NCI-H146 (cell line): ENCODE results near the gene ENPP3.
A peak's percentile ranks its signal among the peaks of the same experiment; 100 is the strongest.

Experiments used
- DNase-seq: peaks from one replicate; lab custom pipeline; 2025; lab: John Stamatoyannopoulos, UW

ENPP3 gene

DNA sequence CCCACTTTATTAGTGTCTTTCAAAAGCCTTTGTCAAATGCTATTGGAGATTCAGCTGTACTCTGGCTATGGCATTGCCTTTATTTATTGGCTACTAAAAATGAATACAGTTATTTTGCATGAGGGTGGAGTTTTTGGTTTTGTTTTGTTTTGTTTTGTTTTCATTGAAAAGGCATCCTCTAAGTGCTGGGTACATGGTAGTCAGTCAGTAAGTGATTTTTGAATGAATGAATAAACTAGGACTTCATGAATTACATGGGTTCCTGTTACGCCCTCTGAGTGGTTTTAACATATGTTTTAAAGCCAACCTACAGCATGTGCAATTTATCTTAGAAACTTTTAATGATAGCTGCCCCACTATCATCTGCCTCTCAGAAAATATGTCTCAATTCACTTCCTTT, 131.9 kb downstream of the ENPP3 start:
- no peak for DNase-seq

DNA sequence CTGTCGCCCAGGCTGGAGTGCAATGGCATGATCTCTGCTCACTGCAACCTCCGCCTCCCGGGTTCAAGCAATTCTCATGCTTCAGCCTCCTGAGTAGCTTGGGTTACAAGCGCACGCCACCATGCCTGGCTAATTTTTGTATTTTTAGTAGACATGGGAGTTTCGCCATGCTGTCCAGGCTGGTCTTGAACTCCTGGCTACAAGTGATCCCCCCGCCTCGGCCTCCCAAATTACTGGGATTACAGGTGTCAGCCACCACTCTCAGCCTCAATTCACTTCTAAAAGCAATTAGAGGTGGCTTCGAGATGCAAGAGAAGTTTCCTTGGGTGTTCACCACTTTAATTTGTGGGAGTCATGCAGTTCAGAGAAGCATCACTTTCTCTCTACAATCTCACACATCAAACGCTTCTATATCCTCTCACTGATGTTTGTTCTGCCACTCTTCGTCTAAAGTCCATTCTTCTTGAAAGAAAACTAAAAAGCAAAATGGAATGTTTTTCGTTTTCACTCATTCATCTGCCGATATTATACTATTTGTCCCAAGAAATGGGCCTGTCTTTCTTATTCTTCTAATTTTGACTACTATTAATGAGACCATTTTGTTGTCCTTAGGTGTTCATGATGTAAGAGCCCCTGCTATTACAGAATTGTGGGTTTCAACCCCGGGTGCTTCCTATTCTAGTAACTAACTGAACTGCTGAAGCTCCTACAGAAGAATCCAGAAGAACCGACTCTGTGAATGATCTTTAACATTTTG, 132.5 kb downstream of the ENPP3 start:
- no peak for DNase-seq

DNA sequence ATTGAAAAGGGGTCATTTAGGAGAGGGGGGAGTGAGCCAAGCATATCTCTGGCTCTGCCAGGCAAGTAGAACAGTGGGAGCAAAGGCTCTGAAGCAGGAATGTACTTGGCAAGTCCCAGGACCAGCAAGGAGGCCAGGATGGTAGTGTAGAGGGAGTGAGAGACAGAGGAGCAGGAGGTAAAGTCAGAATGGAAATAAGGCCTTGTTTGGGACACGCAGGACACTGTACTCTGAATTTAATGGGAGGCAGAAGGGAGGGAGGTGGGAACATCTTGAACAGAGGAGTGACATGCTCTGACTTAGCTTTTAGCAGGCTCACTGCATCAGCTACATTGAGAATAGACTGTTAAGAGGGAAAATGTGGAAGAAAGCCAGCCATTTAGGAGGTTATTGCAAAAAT, 133.7 kb downstream of the ENPP3 start:
- DNase-seq: no peak

DNA sequence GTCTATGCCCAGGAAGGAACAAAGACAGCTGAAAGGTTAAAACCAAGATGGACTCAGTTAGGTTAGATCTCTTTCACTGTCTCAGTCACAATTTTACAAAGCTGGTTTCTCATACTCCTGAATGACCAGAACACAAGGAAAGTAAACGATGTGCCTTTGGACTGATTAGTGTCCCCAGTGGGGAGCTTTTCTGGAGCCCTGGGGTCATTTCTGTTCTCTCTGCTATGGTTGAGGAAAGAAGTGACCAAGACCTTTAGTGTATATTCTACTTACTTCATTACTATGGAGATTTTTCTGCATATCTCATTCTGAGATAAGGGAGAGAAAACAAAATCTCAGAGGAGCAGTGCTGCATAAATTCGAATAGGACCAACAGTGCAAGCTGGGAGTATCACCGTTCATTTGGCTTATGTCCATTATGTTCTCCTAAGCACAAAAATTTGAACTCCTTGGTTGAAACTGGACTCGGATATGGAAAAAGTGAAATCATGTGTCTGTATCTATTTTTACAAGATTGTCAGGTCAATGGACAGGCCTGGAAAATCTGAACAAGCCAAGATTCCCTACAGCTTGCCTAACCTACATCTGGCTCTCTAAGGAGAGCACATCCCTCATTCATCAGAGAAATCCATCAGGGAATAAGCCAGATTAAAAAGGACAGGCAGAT, 136.3 kb downstream of the ENPP3 start:
- no peak for DNase-seq

DNA sequence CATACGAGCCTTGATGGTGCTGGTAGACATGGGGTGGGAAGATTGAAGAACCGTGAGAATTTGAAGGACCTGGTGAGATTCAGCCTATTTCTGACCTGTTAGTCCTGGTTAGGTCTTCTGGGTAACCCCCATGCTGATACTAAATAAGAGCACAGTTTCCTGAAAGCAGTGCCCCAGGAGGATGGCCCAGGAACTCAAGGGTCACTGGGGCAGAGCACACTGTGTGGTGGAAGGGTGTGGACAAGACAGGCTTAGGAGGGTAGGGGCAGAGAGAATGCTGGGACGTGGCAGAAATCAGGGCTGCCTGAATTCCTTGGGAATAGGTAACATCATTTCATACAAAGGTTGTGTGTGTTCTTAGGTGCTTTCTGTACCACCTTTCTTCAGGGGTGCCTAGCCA, 138.8 kb downstream of the ENPP3 start:
- DNase-seq: no peak

DNA sequence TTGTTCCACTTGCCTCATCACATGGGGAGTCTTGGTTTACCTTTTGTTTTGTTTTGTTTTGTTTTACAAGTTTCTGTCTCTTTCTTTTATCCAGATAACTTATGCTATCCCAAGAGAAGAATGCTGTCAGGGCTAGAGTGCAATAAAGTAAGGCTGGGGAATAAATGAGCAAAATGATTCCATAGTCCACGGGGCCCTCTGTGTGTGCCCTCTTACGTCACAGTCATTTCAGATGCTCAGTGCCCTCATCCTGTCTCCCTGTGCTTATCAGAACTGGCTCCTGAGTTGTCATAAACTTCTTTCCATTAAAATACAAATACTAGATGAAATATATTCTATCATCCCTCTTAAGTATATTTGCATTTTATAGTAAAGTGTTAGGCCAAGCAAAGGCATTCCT, 139.9 kb downstream of the ENPP3 start:
- DNase-seq: no peak

DNA sequence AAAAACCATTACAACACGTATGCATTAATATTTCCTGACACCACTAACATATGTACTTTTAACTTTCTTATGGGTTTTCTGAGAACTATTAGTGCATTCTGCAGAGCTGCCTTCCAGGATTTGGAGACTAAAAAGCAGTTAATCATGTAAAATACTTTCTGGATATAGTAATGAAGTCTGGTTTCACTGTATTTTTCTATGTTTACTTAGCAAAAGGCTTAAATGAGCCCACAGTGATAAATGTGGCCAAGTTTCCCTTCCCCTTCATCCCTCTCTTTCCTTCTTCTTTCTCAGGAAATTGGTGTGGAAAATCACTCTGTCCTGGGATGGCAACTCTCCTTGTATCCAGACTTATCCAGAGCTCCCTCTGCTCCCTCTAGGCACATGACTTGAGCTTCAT, 141.1 kb downstream of the ENPP3 start:
- no peak for DNase-seq

DNA sequence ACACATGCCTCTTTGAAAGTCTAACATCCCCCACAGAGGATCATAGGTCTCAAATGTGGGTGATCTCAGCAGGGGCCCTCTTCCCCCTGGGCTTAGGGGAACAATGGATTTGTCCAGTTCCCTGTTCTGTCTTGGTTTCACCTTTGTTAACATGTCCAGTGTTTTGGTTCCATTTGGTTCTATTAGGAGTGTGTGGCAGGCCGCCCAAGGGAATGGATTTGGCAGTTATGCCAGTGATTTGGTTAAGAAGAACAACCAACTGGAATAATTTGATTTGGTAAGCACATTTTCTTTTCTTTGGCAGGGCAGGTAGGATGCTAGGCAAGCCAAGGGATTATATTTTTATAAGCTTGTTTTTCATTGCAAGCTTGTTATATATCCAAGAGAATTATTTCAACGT, 142.2 kb downstream of the ENPP3 start:
- DNase-seq: no peak

DNA sequence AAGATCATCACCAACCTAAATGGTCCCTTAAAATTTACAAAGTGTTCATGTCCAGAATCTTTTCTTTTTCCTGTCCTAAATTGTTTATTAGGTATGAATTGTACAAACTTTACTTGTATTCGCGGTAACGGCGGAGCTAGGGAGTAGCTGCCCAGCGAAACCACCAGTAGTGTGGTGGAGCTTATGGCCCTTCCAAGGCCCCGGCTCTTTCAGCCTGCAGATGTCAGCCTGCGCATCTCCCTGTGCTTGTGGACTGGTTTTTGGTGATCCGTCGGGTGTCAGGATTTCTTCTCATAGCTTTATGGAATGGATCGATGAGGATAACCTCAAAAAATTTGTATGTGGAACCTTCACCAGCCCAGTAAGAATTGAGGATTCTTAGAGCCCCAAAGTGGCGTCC, 143.5 kb downstream of the ENPP3 start:
- no peak for DNase-seq

DNA sequence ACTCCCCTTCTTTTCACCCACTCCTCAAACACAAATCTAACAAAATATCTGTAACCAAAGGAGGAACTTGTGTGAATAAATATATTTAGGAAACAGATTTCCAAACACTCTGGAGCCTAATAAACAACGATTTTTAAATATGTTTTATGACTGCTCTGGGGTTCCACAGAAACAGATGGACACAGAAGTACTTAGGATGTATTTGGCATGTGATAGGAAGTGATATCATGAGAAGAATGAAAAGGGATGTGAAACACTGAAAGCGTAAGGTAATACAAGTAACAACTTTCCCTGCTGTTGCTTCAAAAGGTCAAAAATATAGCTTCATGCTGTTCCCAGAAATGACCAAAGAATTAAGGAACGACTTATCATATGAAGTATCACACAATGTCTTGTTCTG, 144.6 kb downstream of the ENPP3 start:
- no peak for DNase-seq

DNA sequence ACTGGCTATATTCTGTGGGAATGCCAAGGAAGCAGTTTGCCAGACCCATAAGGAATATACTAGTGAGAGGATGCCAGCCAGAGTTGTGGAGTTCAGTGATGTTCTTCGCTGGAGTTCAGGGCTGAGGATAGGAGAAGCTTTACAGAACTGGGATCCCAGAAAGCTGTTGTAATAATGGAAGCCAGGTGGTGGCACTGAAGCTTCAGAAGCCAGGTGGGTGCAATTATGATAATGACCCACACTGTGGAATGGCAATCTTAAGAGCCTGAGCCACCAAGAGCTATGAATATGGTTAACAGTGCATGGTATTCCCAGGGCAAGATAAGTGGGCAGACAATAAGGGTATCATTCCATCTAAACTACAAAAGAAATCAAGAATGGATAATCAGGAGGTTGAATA, 145.7 kb downstream of the ENPP3 start:
- peak; percentile 88 for DNase-seq

DNA sequence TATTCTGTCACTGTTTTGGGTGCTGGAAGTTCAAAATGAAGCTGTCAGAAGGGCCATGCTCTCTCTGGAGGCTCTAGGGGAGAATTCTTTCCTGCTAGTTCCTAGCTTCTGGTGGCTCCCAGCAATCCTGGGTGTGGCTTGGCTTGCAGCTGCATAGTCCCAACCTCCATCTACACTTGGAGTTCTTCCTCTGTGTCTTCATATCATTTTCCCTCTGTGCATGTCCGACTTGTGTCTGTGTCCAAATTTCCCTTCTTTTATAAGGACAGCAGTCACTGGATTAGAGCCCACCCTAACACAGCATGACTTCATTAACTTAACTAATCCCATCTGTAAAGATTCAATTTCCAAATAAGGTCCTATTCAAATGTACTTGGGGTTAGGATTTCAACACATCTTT, 147.5 kb downstream of the ENPP3 start:
- no peak for DNase-seq

DNA sequence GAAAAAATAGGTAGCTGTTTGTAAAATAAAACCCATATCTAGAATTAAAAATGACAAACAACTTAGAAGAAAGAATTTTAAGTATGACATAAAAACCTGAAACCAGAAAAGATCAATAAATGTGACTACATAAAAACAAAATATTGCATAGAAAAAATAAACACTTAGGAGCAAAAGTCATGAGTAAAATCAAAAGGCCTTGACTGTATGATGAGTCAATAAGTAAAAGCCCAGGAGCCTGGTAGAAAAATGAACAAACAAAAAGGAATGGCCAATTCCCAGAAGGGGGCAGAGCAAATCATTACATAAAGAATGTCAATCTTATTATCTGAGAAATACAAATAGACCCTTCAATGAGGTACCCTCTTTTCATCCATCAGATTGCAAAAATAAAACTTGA, 150.0 kb downstream of the ENPP3 start:
- DNase-seq: no peak

DNA sequence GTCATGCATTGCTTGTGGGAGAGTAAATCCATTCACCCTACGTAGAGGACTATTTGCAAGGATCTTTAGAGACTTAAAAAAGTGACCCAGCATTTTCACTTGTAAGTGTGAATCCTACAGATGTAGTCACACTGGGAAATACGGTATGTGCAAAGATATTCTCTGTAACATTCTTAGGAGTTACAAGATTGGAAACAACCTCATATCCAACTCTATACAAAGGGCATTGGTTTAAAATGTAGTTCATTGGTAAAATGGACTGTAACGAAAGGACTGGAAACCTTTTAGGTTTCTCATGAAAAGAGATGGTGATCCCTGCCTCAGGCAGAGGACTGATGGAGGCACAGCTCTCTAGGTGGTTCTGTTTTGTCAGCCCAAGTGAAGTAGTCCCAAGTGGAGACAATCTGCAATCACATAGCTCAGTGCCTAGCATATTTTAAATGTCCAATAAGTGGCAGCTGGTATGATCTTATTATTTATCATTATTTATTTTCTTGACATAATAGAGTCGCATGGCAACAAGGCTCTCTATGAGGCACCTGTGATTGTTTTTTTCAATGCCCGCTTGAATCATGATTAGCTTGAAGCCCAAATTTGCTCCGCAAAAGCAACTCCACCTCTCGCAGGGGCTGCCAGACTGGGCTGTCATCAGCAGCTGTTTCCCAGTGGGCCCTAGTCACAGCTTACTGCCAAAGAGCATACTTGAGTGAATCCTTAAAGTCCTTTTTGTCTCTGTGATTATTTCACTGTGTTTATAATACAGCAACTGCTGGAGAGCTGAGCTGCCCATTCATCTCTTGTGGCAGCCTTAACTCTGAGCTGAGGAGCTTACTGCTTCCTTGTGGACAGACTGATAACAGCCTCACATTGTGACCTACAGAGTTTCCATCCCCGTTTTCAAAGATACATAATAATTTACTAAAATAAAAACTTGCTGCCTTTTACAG, 150.9 kb downstream of the ENPP3 start:
- peak; percentile 56 for DNase-seq

DNA sequence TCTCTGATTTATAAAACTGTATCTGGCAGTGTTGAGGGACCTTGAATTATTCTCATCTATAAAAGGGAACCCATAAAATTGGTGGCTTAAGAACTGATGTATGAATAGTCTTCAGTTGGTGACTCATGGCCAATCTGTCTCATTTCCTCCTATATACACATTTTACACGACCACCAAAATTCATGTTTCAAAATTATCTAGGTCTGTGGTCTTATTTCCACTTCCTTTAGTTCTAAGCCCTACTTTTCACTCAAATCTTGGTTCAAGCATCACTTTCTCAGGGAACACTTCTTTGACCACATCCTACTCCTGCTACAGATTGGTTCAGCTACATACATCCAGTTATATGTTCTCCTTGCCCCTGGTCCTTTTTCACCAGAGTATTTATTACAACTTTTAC, 152.1 kb downstream of the ENPP3 start:
- DNase-seq: no peak

DNA sequence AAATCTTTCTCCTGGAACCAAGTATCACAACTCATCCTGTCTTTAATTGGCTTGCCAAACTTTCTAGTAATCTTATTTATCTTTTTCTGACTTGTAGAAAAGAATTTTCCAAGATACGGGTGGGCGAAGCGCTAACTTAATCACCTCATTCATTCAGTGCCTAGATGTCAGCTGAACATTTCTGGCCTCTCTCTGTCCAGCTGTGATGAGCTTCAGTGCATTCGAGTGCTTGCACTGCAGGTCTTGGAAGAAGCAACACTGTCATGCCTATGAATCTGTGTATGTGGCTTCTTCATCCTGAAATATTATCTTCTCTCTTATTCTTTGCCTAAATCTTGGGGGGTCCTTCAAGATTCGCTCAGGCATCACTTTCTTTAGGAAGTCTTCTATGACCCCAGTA, 154.4 kb downstream of the ENPP3 start:
- no peak for DNase-seq

DNA sequence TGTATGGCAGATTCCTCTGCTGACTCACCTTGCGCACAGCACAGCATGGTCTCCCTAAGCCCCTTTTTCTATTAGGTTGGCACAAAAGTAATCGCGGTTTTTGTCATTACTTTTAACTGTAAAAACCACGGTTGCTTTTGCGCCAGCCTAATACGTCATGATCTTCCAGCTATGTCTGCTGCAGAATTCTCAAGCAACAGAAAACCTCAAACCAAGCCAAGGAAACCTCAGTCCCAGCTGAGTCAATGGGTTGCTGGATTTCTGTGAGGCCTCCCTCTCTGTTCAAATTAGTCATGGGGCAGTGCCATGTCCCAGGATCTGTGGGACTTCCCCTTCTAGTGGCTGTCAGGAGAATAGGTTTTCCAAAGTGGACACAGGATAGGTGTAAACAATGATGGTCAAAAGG, 155.0 kb downstream of the ENPP3 start:
- no peak for DNase-seq

DNA sequence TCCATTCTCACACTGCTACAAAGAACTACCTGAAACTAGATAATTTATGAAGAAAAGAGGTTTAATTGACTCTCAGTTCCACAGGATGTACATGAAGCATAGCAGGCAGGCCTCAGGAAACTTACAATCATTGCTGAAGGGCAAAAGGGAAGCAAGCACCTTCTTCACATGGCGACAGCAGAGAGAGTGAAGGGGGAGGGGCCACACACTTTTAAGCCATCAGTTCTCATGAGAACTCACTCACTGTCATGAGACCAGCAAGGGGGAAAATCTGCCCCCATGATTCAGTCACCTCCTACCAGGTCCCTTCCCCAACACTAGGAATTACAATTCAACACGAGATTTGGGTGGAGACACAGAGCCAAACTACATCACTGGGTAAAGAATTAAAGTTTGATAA, 158.3 kb downstream of the ENPP3 start:
- DNase-seq: no peak
